Measurements from ENCODE around the gene SPATA6L. TPM values are rescaled to one million over a fixed set of nuclear protein-coding genes. Genes with fewer than 3 reads are reported as not detected.

SPATA6L gene
- total and polyA plus RNA-seq, 2 of the 4 experiments (the other 2 are of a cell fraction), result 0.18 to 0.84 TPM

DNA sequence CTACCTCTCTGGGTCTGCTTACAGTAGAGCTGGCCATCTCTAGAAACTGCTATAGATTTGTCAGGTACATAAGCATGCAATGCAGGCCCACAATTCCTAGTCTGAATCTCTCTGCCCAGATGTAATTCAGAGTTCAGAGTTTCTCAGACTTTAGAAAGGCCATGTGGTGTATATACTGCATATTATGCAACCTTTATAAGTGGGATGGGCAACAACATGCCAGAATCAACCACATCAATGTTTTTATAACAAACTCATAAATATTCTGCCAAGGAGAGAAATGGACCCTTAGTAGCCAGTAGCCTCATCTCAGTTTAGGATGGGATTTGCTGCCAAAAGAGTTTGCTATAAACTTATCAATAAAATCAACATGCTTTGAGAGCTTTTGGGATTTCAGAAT, 97.2 kb downstream of the SPATA6L start:
- Histone ChIP-seq H2AFZ (replicated peaks; ENCODE audit: low read length, poor library complexity) (no peak overlapping the region), H4K91ac (ENCODE audit: insufficient read depth, low read depth, low read length) (no peak overlapping the region), H2BK5ac (ENCODE audit: low read depth, low read length, poor library complexity, severe bottlenecking) (no peak overlapping the region), H4K8ac (ENCODE audit: low read depth in 2 of 2, low read length in 2 of 2) (no peak overlapping the region), H3K4me1 (ENCODE audit: control insufficient read depth, insufficient read depth, low read length) (no peaks in the 10 kb centered on the region), H3K27ac (ENCODE audit: insufficient read depth, low read length) (no peak overlapping the region), H3K36me3 (ENCODE audit: control insufficient read depth, insufficient read depth, low read length) (no peaks in the 10 kb centered on the region), H2AK5ac (ENCODE audit: low read depth, low read length) (no peak overlapping the region), H2BK15ac (ENCODE audit: low read depth, low read length) (no peak overlapping the region), H3K4me2 (ENCODE audit: low read depth, low read length) (no peak overlapping the region), H3K14ac (replicated peaks; ENCODE audit: low read depth, low read length) (no peak overlapping the region), H2AK9ac (replicated peaks; ENCODE audit: low read depth, low read length, poor library complexity) (no peak overlapping the region), H3K79me1 (ENCODE audit: low read depth in 1 of 2, low read length in 2 of 2) (no peaks in the 10 kb centered on the region), H3K4me3 (ENCODE audit: insufficient read depth, low read depth, low read length) (no peak overlapping the region), H2BK120ac (ENCODE audit: low read depth, low read length) (no peak overlapping the region), H3K9ac (ENCODE audit: low read depth, low read length) (no peak overlapping the region), H3K9me1 (ENCODE audit: insufficient read depth, low read length) (no peaks in the 10 kb centered on the region), H3K18ac (ENCODE audit: low read depth, low read length) (no peak overlapping the region), H4K20me1 (ENCODE audit: insufficient read depth, low read length) (no peaks in the 10 kb centered on the region), H3K9me3 (ENCODE audit: control insufficient read depth, insufficient read depth, low read length) (no peaks in the 10 kb centered on the region), H3K23ac (ENCODE audit: low read depth, low read length) (no peak overlapping the region), H3K56ac (ENCODE audit: extremely low read depth, insufficient read depth, low read length) (no peak overlapping the region), H4K5ac (ENCODE audit: low read depth, low read length) (no peak overlapping the region), H2BK20ac (ENCODE audit: low read depth, low read length) (no peak overlapping the region), H3K27me3 (ENCODE audit: control insufficient read depth, insufficient read depth, low read length) (no peaks in the 10 kb centered on the region), H3K4ac (ENCODE audit: low read depth, low read length) (no peak overlapping the region)
- TF ChIP-seq RAD21 (IDR thresholded peaks at IDR 0.05; ENCODE audit: low read length), result no peak
- no peak for TF ChIP-seq POLR2A (IDR thresholded peaks at IDR 0.05; ENCODE audit: low read depth, low read length)
- TF ChIP-seq MAZ (IDR thresholded peaks at IDR 0.05; ENCODE audit: borderline replicate concordance, low read depth, low read length), result no peak
- no peak for TF ChIP-seq CEBPB (IDR thresholded peaks at IDR 0.05; ENCODE audit: low read depth, low read length)
- in situ Hi-C loops (cut with MboI; ENCODE audit: low sequenced_read_pairs), result no loop called here
- intact Hi-C loops (cut with micrococcal nuclease), result no loop called here
- no TSS peak for BruUV-seq (replicated peaks)
- ATAC-seq (ENCODE audit: low read depth) (no peak; the same call in 1 of the 2 replicates), DNase-seq (no peak)
- dilution Hi-C loops (cut with HindIII; ENCODE audit: low sequenced_read_pairs, unreplicated experiment), result no loop called here
- CTCF ChIA-PET, result no interaction called here
- POLR2A ChIA-PET (ENCODE audit: unreplicated experiment), result no interaction called here
